ENCODE data around the gene CPT1C.

DNA sequence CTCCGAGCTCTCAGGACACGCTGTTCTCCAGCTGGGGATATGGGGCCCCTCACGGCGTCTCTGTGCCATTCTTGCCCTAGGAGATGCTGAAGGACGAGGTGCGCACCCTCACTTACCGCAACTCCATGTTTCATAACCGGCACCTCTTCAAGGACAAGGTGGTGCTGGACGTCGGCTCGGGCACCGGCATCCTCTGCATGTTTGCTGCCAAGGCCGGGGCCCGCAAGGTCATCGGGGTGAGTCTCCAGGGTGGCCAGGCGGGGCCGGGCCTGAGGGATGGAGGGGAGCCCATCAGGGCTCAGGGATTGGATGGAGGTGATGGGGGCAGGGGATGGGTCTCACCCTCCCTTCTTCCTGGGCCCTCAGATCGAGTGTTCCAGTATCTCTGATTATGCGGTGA is 9.1 kb upstream of the CPT1C start:
- TF ChIP-seq, protein P1, sequence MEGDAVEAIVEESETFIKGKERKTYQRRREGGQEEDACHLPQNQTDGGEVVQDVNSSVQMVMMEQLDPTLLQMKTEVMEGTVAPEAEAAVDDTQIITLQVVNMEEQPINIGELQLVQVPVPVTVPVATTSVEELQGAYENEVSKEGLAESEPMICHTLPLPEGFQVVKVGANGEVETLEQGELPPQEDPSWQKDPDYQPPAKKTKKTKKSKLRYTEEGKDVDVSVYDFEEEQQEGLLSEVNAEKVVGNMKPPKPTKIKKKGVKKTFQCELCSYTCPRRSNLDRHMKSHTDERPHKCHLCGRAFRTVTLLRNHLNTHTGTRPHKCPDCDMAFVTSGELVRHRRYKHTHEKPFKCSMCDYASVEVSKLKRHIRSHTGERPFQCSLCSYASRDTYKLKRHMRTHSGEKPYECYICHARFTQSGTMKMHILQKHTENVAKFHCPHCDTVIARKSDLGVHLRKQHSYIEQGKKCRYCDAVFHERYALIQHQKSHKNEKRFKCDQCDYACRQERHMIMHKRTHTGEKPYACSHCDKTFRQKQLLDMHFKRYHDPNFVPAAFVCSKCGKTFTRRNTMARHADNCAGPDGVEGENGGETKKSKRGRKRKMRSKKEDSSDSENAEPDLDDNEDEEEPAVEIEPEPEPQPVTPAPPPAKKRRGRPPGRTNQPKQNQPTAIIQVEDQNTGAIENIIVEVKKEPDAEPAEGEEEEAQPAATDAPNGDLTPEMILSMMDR (IDR thresholded peaks at IDR 0.05) = no peak
- no peak for TF ChIP-seq POLR2A (IDR thresholded peaks at IDR 0.05)
